Activated CD4-positive, alpha-beta memory T cell treated with anti-CD3 and anti-CD28 coated beads for 36 hours (primary cell): ENCODE data around the gene KIAA0753. TPM values are rescaled to one million over a fixed set of nuclear protein-coding genes. Genes with fewer than 3 reads are reported as not detected.

ENCODE experiments used
- CTCF ChIA-PET: fragments of 350-600 bp; sonication (Branson Sonifier 250); formaldehyde crosslinking; loops from one replicate; lab custom pipeline; 2021; ENCODE audit warnings: antibody characterized with exemption, inconsistent platforms; lab: Charles Lee
- POLR2A ChIA-PET: fragments of 350-600 bp; sonication (Branson Sonifier 250); formaldehyde crosslinking; loops from one replicate; lab custom pipeline; 2021; ENCODE audit warnings: antibody characterized with exemption; lab: Charles Lee
- DNase-seq: peaks from one replicate; pipeline ENCODE4 v3.0.0-alpha.2; 2020
- H3K27ac Mint-ChIP-seq: one replicate; pipeline ENCODE4 v1.8.0; 2021; ENCODE audit warnings: mixed read lengths
- H3K27me3 Mint-ChIP-seq: one replicate; pipeline ENCODE4 v1.8.0; 2021; ENCODE audit warnings: mixed read lengths
- H3K36me3 Mint-ChIP-seq: one replicate; pipeline ENCODE4 v1.8.0; 2021; ENCODE audit warnings: mixed read lengths
- H3K4me1 Mint-ChIP-seq: one replicate; pipeline ENCODE4 v1.8.0; 2021; ENCODE audit warnings: low read depth, mixed read lengths
- H3K4me3 Mint-ChIP-seq: one replicate; pipeline ENCODE4 v1.8.0; 2021; ENCODE audit warnings: mild to moderate bottlenecking, mixed read lengths
- H3K9me3 Mint-ChIP-seq: one replicate; pipeline ENCODE4 v1.8.0; 2021; ENCODE audit warnings: mixed read lengths
- intact Hi-C: fragments of 100-400 bp; cut with micrococcal nuclease; formaldehyde crosslinking; loops from one replicate; pipeline ENCODE4 v1.15.1; 2023
- total RNA-seq, 2 experiments: library from RNA; stranded (reverse); gene quantifications; one replicate each; pipeline ENCODE4 v1.2.3, GENCODE V29; 2021

KIAA0753 gene
- total RNA-seq, 2 experiments from 2014 or later = 14.2 to 14.7 TPM

DNA sequence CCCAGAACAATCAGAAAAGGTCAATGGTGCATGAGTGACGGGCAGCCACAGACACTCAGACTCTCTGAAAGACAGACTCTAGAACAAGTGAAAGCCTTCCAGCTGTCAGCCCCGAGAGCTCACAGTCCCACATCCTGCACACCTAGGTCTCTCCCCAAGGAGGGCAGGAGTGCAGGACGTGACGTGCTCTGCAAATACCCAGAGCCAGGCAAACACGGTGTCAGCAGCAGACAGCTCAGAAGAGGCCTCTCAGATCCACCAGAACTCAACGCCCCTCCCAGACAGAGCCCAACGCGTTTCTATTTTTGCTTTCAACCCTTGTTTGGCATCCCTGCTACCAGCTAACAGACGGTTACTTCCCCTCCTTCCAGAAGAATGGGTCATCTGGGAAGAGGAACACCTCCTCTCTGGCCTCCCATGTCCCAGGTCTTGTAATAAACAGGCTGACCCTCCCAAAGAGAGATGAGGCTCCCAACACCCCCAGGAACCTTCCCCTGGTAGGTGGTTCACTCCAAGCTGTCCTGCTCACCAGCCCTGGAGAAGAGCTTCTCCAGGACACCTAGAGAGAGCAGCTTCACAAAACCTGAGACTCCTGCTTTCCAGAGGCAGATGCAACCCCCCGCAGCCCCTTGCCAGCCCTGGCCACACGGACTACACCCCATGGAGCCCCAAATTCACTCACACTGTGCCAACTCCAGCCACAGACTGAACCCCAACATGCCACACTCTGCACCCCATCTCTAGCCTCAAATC lies 91.8 kb downstream of the KIAA0753 start:
- DNase-seq = peak; percentile 57
- POLR2A ChIA-PET = no interaction called here
- peaks cover 8% of the 10 kb centered on the region for H3K4me1 Mint-ChIP-seq
- no peaks in the 10 kb centered on the region for H3K36me3 Mint-ChIP-seq
- H3K27me3 Mint-ChIP-seq = peaks cover 6% of the 10 kb centered on the region
- H3K27ac Mint-ChIP-seq = no peak overlapping the region
- intact Hi-C loops = no loop called here
- no peak overlapping the region for H3K4me3 Mint-ChIP-seq
- no peaks in the 10 kb centered on the region for H3K9me3 Mint-ChIP-seq
- CTCF ChIA-PET = interaction anchor here (1.2 to 1.4 kb wide), 2 partner anchors 76 to 77 kb away, joined by 4 read pairs; no protein-coding TSS in a partner anchor

DNA sequence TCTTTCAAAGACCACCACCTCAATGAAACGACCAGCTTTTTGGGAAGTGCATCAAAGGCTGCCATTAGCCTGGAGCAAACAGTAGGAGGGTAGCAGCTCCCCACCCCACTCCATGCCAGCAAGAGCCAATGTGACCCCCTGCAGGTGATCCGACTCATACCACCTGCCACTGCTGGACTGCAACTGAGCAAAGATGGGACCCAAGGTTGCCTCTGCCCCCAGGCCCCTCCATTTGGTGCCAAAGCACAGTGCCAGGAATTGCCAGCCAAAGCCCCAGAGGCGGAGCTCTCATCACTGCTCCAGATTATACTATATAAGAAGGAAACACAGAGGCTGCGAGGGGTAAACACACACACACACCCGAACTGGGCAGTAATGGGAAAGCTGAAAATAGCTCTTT lies 92.5 kb downstream of the KIAA0753 start:
- ChIA-PET CTCF (interaction anchor here (1.2 kb wide), 1 partner anchor 75 kb away, joined by 4 read pairs; no protein-coding TSS in a partner anchor), POLR2A (no interaction called here)
- H3K27me3 Mint-ChIP-seq = no peaks in the 10 kb centered on the region
- H3K9me3 Mint-ChIP-seq = no peaks in the 10 kb centered on the region
- peaks cover 8% of the 10 kb centered on the region for H3K4me1 Mint-ChIP-seq
- H3K27ac Mint-ChIP-seq = no peak overlapping the region
- intact Hi-C loops = no loop called here
- no peak for DNase-seq
- no peak overlapping the region for H3K4me3 Mint-ChIP-seq
- no peaks in the 10 kb centered on the region for H3K36me3 Mint-ChIP-seq

- H3K36me3 Mint-ChIP-seq = no peaks in the 10 kb centered on the region
Measured at GRCh38 chr17:6547336-6547735, 93.2 kb downstream of the KIAA0753 start.

DNA sequence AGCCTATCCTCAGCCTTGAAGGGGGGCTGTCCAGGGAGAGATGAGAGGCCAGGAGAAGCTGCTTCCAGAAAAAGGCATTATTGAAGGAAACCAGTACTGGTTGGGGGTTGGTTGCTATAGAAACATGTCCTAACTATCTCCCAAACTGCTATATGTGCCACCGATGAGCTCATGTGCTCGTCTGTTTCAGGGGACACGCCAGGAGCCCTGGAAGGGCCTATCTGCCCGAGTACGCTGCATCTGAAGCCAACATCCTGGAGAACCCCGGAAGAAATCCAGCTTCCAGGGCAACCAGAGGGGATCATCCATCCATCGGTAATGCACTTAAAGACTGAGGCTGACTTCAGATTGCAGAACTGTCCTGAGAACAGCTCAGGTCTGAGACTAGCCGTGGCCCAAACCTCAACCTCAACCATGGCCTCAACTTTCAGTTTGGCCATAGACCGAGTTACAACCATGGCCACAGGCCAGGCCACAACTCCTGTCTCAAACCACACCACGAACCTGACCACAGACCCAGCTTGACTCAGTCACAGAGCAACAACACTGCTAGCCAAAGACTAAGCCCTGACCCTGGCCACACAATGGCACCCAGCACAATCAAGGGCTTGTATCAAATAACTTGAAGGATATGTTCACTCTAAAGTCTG lies 94.3 kb downstream of the KIAA0753 start:
- H3K27me3 Mint-ChIP-seq = no peaks in the 10 kb centered on the region
- H3K36me3 Mint-ChIP-seq = no peaks in the 10 kb centered on the region
- no peak for DNase-seq
- H3K27ac Mint-ChIP-seq = no peak overlapping the region
- H3K9me3 Mint-ChIP-seq = no peaks in the 10 kb centered on the region
- intact Hi-C loops = no loop called here
- no peak overlapping the region for H3K4me3 Mint-ChIP-seq
- POLR2A ChIA-PET = no interaction called here
- peaks cover 8% of the 10 kb centered on the region for H3K4me1 Mint-ChIP-seq
- CTCF ChIA-PET = no interaction called here

More at GRCh38 chr17:6547336-6547735, 93.2 kb downstream of the KIAA0753 start:
- Mint-ChIP-seq H3K4me3 (no peak overlapping the region), H3K4me1 (peaks cover 8% of the 10 kb centered on the region), H3K27ac (no peak overlapping the region), H3K9me3 (no peaks in the 10 kb centered on the region), H3K27me3 (no peaks in the 10 kb centered on the region)
- ChIA-PET CTCF (no interaction called here), POLR2A (no interaction called here)
- intact Hi-C loops = no loop called here
- no peak for DNase-seq

- H3K27ac Mint-ChIP-seq = no peak overlapping the region
- ChIA-PET CTCF (no interaction called here), POLR2A (no interaction called here)
- no peak overlapping the region for H3K4me3 Mint-ChIP-seq
- no peaks in the 10 kb centered on the region for H3K27me3 Mint-ChIP-seq
- intact Hi-C loops = no loop called here
- peaks cover 8% of the 10 kb centered on the region for H3K4me1 Mint-ChIP-seq
- H3K9me3 Mint-ChIP-seq = no peaks in the 10 kb centered on the region
- no peaks in the 10 kb centered on the region for H3K36me3 Mint-ChIP-seq
- no peak for DNase-seq
Measured at GRCh38 chr17:6545291-6545690, 95.2 kb downstream of the KIAA0753 start.

DNA sequence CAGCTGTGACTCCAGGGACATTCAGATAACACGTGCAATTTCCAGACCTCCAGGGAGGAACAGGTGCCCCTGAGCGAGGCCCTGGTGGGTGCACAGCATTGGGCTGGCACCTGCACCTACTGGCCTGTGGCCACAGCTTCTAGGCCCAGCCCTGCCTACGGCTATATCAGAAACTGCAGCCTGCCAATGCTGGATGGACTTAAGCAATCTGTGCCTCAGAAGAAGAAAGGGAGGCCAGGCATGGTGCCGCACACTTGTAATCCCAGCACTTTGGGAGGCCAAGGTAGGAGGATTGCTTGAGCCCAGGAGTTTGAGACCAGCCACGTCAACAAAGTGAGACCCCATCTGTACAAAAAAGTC lies 96.5 kb downstream of the KIAA0753 start:
- Mint-ChIP-seq H3K27ac (no peak overlapping the region), H3K9me3 (peaks cover 4% of the 10 kb centered on the region), H3K4me1 (peaks cover 8% of the 10 kb centered on the region), H3K27me3 (no peaks in the 10 kb centered on the region), H3K4me3 (no peak overlapping the region), H3K36me3 (no peaks in the 10 kb centered on the region)
- DNase-seq = no peak
- ChIA-PET POLR2A (no interaction called here), CTCF (no interaction called here)
- intact Hi-C loops = no loop called here

- intact Hi-C loops = no loop called here
- Mint-ChIP-seq H3K9me3 (peaks cover 8% of the 10 kb centered on the region), H3K27ac (no peak overlapping the region), H3K4me3 (no peak overlapping the region), H3K4me1 (peaks cover 2% of the 10 kb centered on the region), H3K27me3 (no peaks in the 10 kb centered on the region), H3K36me3 (no peaks in the 10 kb centered on the region)
- no peak for DNase-seq
- ChIA-PET POLR2A (no interaction called here), CTCF (no interaction called here)
Measured at GRCh38 chr17:6543079-6544010, 97.2 kb downstream of the KIAA0753 start.

DNA sequence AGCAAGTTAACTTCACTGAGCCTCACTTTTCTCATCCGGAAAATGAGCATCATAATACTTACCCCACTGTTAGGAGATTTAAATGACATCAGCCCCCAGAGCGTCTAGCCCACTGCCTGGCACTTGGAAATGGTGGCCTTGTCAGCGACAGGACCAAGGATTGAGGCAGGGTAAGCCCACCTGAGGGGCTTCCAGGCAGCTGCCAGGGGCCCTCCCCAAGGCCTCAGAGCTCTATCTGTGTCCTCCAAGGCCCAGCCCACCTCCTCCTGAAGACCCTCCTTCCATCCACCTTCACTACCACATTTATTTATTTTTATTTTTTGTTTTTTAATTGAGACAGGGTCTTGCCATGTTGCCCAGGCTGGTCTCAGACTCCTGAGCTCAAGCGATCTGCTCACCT lies 97.9 kb downstream of the KIAA0753 start:
- Mint-ChIP-seq H3K36me3 (no peaks in the 10 kb centered on the region), H3K27me3 (no peaks in the 10 kb centered on the region), H3K9me3 (peaks cover 8% of the 10 kb centered on the region), H3K4me3 (no peak overlapping the region), H3K27ac (no peak overlapping the region), H3K4me1 (no peaks in the 10 kb centered on the region)
- CTCF ChIA-PET = no interaction called here
- intact Hi-C loops = no loop called here
- DNase-seq = no peak
- POLR2A ChIA-PET = no interaction called here

DNA sequence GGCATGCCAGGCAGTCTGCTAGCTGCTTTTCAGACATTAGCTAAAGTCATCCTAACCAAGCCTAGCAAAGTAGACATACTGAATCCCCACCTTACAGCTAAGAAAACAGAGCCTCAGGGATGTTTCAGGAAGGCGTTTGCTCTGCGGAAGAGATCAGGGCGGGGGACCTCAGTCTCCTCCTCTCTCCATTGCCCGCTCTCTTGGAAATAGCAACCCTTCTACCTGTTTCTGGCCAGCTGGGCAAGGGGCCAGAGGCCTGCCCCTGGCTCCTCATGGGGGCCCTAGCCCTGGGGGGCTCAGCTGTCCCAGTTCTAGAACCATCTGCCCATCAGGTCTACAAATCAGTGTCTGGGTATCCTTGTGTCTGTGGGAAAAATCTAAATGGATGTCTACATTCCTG lies 98.6 kb downstream of the KIAA0753 start:
- Mint-ChIP-seq H3K4me3 (no peak overlapping the region), H3K27me3 (no peaks in the 10 kb centered on the region), H3K9me3 (peaks cover 8% of the 10 kb centered on the region), H3K36me3 (no peaks in the 10 kb centered on the region), H3K27ac (no peak overlapping the region), H3K4me1 (no peaks in the 10 kb centered on the region)
- intact Hi-C loops = no loop called here
- DNase-seq = no peak
- CTCF ChIA-PET = no interaction called here
- POLR2A ChIA-PET = no interaction called here

DNA sequence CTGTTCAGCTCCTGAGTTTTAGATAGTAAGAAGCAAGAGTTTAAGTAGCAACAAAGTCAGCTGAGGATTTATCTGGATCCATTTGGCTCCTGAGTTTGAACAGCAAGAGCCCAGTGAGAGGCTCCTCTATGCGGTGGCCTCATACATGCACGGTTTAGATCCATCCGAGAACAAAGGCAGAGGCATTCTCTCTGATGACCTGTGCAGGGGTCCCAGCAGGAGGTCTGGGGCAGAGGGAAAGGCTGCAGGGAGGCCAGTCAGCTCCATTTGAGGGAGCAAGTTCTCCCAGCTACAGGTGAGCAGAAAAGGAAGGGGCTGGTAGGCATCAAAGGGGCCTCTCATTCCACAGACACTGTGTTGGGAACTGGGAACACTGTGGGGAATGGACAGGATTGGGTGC lies 100.6 kb downstream of the KIAA0753 start:
- no peaks in the 10 kb centered on the region for H3K36me3 Mint-ChIP-seq
- H3K9me3 Mint-ChIP-seq = peaks cover 8% of the 10 kb centered on the region
- CTCF ChIA-PET = no interaction called here
- H3K27me3 Mint-ChIP-seq = peaks cover 1% of the 10 kb centered on the region
- POLR2A ChIA-PET = no interaction called here
- no peak for DNase-seq
- intact Hi-C loops = no loop called here
- H3K4me1 Mint-ChIP-seq = no peaks in the 10 kb centered on the region
- H3K4me3 Mint-ChIP-seq = no peak overlapping the region
- H3K27ac Mint-ChIP-seq = no peak overlapping the region

DNA sequence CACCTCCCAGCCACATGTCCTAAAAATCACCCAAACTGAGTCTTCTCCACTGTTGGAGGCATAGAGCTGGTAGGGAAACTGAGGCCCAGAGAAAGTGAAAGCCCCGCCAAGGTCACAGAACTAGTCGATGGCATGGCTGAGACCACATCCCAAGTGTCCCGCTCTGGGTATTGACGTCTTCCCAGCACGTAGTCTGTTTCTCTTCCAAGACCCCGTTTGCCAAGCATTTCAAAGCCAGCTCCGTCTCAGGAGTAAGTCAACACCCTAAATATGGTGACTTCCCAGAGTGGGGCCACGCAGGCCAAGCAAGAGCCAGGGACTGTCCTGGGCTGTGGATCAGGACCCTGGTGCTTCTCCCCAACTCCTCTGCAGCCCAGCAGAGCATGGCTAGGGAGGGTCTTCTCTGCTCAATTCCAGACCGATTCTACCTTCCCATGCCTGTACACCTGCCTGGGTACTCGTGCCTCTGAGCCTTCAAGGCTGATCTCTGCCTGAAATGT lies 103.9 kb downstream of the KIAA0753 start:
- intact Hi-C loops = no loop called here
- Mint-ChIP-seq H3K36me3 (no peaks in the 10 kb centered on the region), H3K4me3 (no peak overlapping the region), H3K27me3 (peaks cover 4% of the 10 kb centered on the region), H3K27ac (no peak overlapping the region), H3K9me3 (peaks cover 8% of the 10 kb centered on the region), H3K4me1 (no peaks in the 10 kb centered on the region)
- no peak for DNase-seq
- ChIA-PET CTCF (no interaction called here), POLR2A (no interaction called here)

DNA sequence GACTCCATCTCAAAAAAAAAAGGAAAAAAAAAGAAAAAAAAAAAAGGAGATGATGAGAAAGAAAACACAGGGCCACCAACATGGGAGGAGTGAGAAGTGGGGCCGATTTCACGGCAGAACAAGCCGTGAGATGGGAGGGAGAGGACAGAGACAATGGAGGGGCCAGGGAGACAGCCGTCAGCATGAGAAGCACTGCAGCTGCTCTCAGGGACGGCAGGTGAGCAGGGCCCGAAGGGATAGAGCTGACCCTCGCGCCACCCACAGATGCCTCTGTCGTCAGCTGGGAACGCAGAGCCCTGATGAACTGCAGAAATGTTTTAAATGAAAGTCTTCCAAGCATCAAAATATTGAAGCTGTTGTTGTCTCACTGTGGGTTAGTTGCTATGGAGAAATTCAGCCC lies 104.5 kb downstream of the KIAA0753 start:
- intact Hi-C loops = no loop called here
- peaks cover 4% of the 10 kb centered on the region for H3K27me3 Mint-ChIP-seq
- POLR2A ChIA-PET = no interaction called here
- CTCF ChIA-PET = no interaction called here
- DNase-seq = no peak
- H3K4me3 Mint-ChIP-seq = no peak overlapping the region
- H3K36me3 Mint-ChIP-seq = no peaks in the 10 kb centered on the region
- H3K9me3 Mint-ChIP-seq = peaks cover 8% of the 10 kb centered on the region
- no peak overlapping the region for H3K27ac Mint-ChIP-seq
- no peaks in the 10 kb centered on the region for H3K4me1 Mint-ChIP-seq
